Upper lobe of left lung (tissue), 6 donors: ENCODE measurements around the gene DISP3. TPM values are rescaled to one million over a fixed set of nuclear protein-coding genes. Genes with fewer than 3 reads are reported as not detected.

Experiments
- ATAC-seq, 2 donors: fragments of 200-7000 bp; cut with Tn5 transposase; one replicate each; pipeline ENCODE4 v1.9.1; 2022; ENCODE audit warnings: mild to moderate bottlenecking in 2 of 2, moderate library complexity in 2 of 2; ENCODE audit not compliant: low FRiP score in 2 of 2
- DNase-seq, 2 donors: peaks; one replicate each; pipeline ENCODE4 v3.0.0-alpha.2; 2019 to 2020
- H3K27ac ChIP-seq, 4 donors: fragments of 200-600 bp; sonication (generic); one replicate each; pipeline ENCODE4 v1.5.1; 2016 to 2019
- H3K27me3 ChIP-seq, 4 donors: fragments of 200-600 bp; sonication (generic); one replicate each; pipeline ENCODE4 v1.5.1; 2017 to 2019
- H3K36me3 ChIP-seq, 4 donors: fragments of 200-600 bp; sonication (generic); one replicate each; pipeline ENCODE4 v1.5.1; 2016 to 2019
- H3K4me1 ChIP-seq, 4 donors: fragments of 200-600 bp; sonication (generic); one replicate each; pipeline ENCODE4 v1.5.1; 2018 to 2019
- H3K4me3 ChIP-seq, 4 donors: fragments of 200-600 bp; sonication (generic); one replicate each; pipeline ENCODE4 v1.5.1; 2017 to 2019; ENCODE audit warnings: mild to moderate bottlenecking in 2 of 4, moderate library complexity in 1 of 4
- H3K9me3 ChIP-seq, 4 donors: fragments of 200-600 bp; sonication (generic); one replicate each; pipeline ENCODE4 v1.5.1; 2018 to 2019
- CTCF ChIP-seq, 6 experiments: fragments of 450-650 bp in 4 of 6; fragments of 200-600 bp in 2 of 6; sonication (generic) in 2 of 6; IDR thresholded peaks; one replicate each; pipeline ENCODE4 v1.5.1; 2016 to 2019; ENCODE audit warnings: antibody characterized with exemption in 6 of 6
- EP300 ChIP-seq, 4 donors: sonication (generic); formaldehyde crosslinking; IDR thresholded peaks; one replicate each; pipeline ENCODE4 v1.5.1; 2017; ENCODE audit warnings: antibody characterized with exemption in 4 of 4, control low read depth in 2 of 4
- POLR2A ChIP-seq, 4 donors: fragments of 450-650 bp; IDR thresholded peaks; one replicate each; pipeline ENCODE4 v1.5.1; 2016 to 2017; ENCODE audit warnings: antibody characterized with exemption in 4 of 4, mild to moderate bottlenecking in 2 of 4
- POLR2AphosphoS5 ChIP-seq, 2 donors: sonication (generic); formaldehyde crosslinking; IDR thresholded peaks; one replicate each; pipeline ENCODE4 v1.5.1; 2017; ENCODE audit warnings: antibody characterized with exemption in 2 of 2
- WGBS, 2 donors: methylation state at CpG; one replicate each; pipeline ENCODE4 v1.1.5; 2017 to 2018; 5-methylcytosine and 5-hydroxymethylcytosine counted together
- total RNA-seq, 6 donors: library from RNA; depleted of rRNA in 4 of 6; stranded (reverse); fragments of >200 nt in 4 of 6; gene quantifications; one replicate each; pipeline versions ENCODE4 v1.1.0 to v1.2.1, GENCODE V29; 2016 to 2021
- donor health status: DM: no; HTN: no; CAD: no; lungs with moderate emphysema.
- donor health status: DM: no; HTN: yes; CAD: no; lungs with severe emphysema.

Gene DISP3
- total RNA-seq, 6 donors from 2014 or later = 0.07 to 0.79 (median 0.09) TPM; not detected in 3

GRCh38 chr1:11581445-11581991 lies 102.6 kb downstream of the DISP3 start:
- H3K9me3 ChIP-seq = no peaks in the 10 kb centered on the region
- H3K27ac ChIP-seq = no peak overlapping the region
- no peak for TF ChIP-seq CTCF (IDR thresholded peaks at IDR 0.05)
- no peak for TF ChIP-seq POLR2A (IDR thresholded peaks at IDR 0.05)
- no peak for TF ChIP-seq POLR2AphosphoS5 (IDR thresholded peaks at IDR 0.05)
- TF ChIP-seq EP300 (IDR thresholded peaks at IDR 0.05) = no peak
- 57 to 60% methylated on average over 8 of the region's 8 CpGs for whole genome bisulfite sequencing, 2 donors
- no peak for DNase-seq
- no peaks in the 10 kb centered on the region for H3K27me3 ChIP-seq
- ATAC-seq = no peak
- no peaks in the 10 kb centered on the region for H3K4me1 ChIP-seq
- no peaks in the 10 kb centered on the region for H3K36me3 ChIP-seq
- H3K4me3 ChIP-seq = no peak overlapping the region

GRCh38 chr1:11585389-11585788 lies 106.4 kb downstream of the DISP3 start:
- Histone ChIP-seq H3K4me1 (no peaks in the 10 kb centered on the region), H3K27ac (no peak overlapping the region), H3K36me3 (no peaks in the 10 kb centered on the region), H3K4me3 (no peak overlapping the region), H3K9me3 (no peaks in the 10 kb centered on the region), H3K27me3 (no peaks in the 10 kb centered on the region)
- ATAC-seq (no peak), DNase-seq (no peak)
- 88 to 90% methylated on average over 11 of the region's 11 CpGs for WGBS, 2 donors
- TF ChIP-seq POLR2AphosphoS5 (IDR thresholded peaks at IDR 0.05) (no peak), EP300 (IDR thresholded peaks at IDR 0.05) (no peak), POLR2A (IDR thresholded peaks at IDR 0.05) (no peak), CTCF (IDR thresholded peaks at IDR 0.05) (no peak)

Other genes with a start within 250 kb of the DISP3 start
- 10 to 100 TPM; 27.5 to 61.0 (median 33.1) TPM for gene MTOR, start 216.6 kb upstream of the DISP3 start, total RNA-seq
- gene UBIAD1, start 206.0 kb upstream of the DISP3 start, total RNA-seq = 10 to 100 TPM in 5 of 6 donors, 1 to 10 TPM in 1; 5.9 to 20.8 (median 15.7) TPM
- 10 to 100 TPM in 5 of 6 donors, 1 to 10 TPM in 1; 8.2 to 18.0 (median 13.8) TPM for gene FBXO2, start 175.3 kb downstream of the DISP3 start, total RNA-seq
- 100 to 1,000 TPM in 1 of 6 donors, 10 to 100 TPM in 5; 14.7 to 114 (median 18.0) TPM for gene FBXO44, start 175.7 kb downstream of the DISP3 start, total RNA-seq
- 10 to 100 TPM; 10.5 to 25.4 (median 16.4) TPM for gene FBXO6, start 185.0 kb downstream of the DISP3 start, total RNA-seq
- 10 to 100 TPM; 20.3 to 38.8 (median 28.0) TPM for gene MAD2L2, start 202.0 kb downstream of the DISP3 start, total RNA-seq
- under 1 TPM in 2 of 6 donors, not detected in 4; 0.11 to 0.17 TPM for gene DRAXIN, start 212.6 kb downstream of the DISP3 start, total RNA-seq